Measurements from ENCODE around the gene POU5F1. TPM values are rescaled to one million over a fixed set of nuclear protein-coding genes. Genes with fewer than 3 reads are reported as not detected.

Gene POU5F1
- polyA plus RNA-seq, 2 of the 4 experiments (the other 2 are of a cell fraction), result 2.7 to 2.8 TPM

- Histone ChIP-seq H3K27ac (peak within 1 kb of the TSS; percentile 90 to 94), H3K9me3 (no peaks in the 10 kb centered on the region), H3K4me3 (peak within 1 kb of the TSS; percentile 78), H3K4me2 (peak within 1 kb of the TSS; percentile 100), H3K4me1 (peaks cover 15% of the 10 kb centered on the region; the same call in 2 of the 3 replicates)
- ChIA-PET POLR2A (interaction anchor here (1.0 kb wide), 1 partner anchor 20 kb away, joined by 3 read pairs; no protein-coding TSS in a partner anchor), CTCF (interaction anchor here (0.7 to 1.0 kb wide), 2 partner anchors 11 to 20 kb away, joined by 3 read pairs; no protein-coding TSS in a partner anchor)
- ATAC-seq (peak; percentile 57 to 65; a peak in 5 of 6 replicates), FAIRE-seq (no peak), DNase-seq (ENCODE audit: low read depth in 1 of 2, low spot score in 1 of 2) (no peak)
- WGBS (ENCODE audit: missing lambda C conversion rate), result 15% methylated on average over 12 of the region's 14 CpGs
- TF ChIP-seq TFCP2L1 (CRISPR knock-in tag; IDR thresholded peaks at IDR 0.05) (no peak), ATOH8 (CRISPR knock-in tag; IDR thresholded peaks at IDR 0.05; ENCODE audit: low read depth) (no peak), MYC (IDR thresholded peaks at IDR 0.05; ENCODE audit: borderline replicate concordance, low read length) (no peak), EP300 (IDR thresholded peaks at IDR 0.05) (no peak), ESRRA (IDR thresholded peaks at IDR 0.05; ENCODE audit: borderline replicate concordance, low read length) (no peak), HDAC2 (IDR thresholded peaks at IDR 0.05) (no peak), CBX2 (IDR thresholded peaks at IDR 0.05; ENCODE audit: borderline replicate concordance, low read depth) (no peak), EHF (CRISPR knock-in tag; IDR thresholded peaks at IDR 0.05) (no peak), MAFK (IDR thresholded peaks at IDR 0.05; ENCODE audit: partially characterized antibody) (no peak), SMC3 (IDR thresholded peaks at IDR 0.05) (no peak)
- TF ChIP-seq, protein P1, sequence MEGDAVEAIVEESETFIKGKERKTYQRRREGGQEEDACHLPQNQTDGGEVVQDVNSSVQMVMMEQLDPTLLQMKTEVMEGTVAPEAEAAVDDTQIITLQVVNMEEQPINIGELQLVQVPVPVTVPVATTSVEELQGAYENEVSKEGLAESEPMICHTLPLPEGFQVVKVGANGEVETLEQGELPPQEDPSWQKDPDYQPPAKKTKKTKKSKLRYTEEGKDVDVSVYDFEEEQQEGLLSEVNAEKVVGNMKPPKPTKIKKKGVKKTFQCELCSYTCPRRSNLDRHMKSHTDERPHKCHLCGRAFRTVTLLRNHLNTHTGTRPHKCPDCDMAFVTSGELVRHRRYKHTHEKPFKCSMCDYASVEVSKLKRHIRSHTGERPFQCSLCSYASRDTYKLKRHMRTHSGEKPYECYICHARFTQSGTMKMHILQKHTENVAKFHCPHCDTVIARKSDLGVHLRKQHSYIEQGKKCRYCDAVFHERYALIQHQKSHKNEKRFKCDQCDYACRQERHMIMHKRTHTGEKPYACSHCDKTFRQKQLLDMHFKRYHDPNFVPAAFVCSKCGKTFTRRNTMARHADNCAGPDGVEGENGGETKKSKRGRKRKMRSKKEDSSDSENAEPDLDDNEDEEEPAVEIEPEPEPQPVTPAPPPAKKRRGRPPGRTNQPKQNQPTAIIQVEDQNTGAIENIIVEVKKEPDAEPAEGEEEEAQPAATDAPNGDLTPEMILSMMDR (IDR thresholded peaks at IDR 0.05), result no peak
- TF ChIP-seq, protein P2, sequence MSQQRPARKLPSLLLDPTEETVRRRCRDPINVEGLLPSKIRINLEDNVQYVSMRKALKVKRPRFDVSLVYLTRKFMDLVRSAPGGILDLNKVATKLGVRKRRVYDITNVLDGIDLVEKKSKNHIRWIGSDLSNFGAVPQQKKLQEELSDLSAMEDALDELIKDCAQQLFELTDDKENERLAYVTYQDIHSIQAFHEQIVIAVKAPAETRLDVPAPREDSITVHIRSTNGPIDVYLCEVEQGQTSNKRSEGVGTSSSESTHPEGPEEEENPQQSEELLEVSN (IDR thresholded peaks at IDR 0.05; ENCODE audit: borderline replicate concordance, low read depth), result no peak
Observed at GRCh38 chr6:31157513-31158139, 12.9 kb downstream of the POU5F1 start, which contains the start of gene CCHCR1. CCHCR1 (minus strand) TSS chr6:31157802; CDS start chr6:31157600, 202 bp downstream.

DNA sequence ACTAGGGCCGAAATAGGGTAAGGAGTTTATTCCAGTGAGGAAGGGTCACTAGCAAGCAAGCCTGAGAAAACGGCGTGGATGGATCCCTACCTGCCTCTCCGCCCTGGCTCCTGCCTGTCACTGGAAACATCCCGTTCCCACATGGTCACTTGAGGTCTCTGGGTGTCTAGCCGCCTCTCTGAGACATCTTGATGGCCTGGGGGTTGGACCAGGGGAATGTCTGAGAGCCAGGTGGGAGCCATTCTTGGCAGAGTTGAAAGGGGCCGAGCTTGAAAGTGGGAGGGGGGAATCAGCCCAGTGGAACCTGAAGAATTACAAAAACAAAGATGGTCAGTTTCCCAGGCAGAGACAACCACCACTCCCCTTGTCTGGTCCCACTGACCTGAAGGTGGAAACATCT is 13.8 kb downstream of the POU5F1 start:
- FAIRE-seq, result no peak
- no peak for TF ChIP-seq RCOR1 (IDR thresholded peaks at IDR 0.05; ENCODE audit: low read depth, low read length)
- TF ChIP-seq FOSB (CRISPR knock-in tag; IDR thresholded peaks at IDR 0.05), result no peak
- TF ChIP-seq NR3C1 (IDR thresholded peaks at IDR 0.05), result no peak
- TF ChIP-seq FOSL2 (IDR thresholded peaks at IDR 0.05), result no peak
- no peak for TF ChIP-seq FOSL2 (CRISPR knock-in tag; IDR thresholded peaks at IDR 0.05)
- TF ChIP-seq TFCP2L1 (CRISPR knock-in tag; IDR thresholded peaks at IDR 0.05), result no peak
- no peak for TF ChIP-seq HDAC2 (IDR thresholded peaks at IDR 0.05)
- no peak for TF ChIP-seq BHLHE40 (IDR thresholded peaks at IDR 0.05; ENCODE audit: low read depth, low read length)
- no peak for TF ChIP-seq RAD21 (conservative IDR thresholded peaks at IDR 0.05 in 1 of 2, IDR thresholded peaks at IDR 0.05 in 1 of 2)
- no peak for TF ChIP-seq HEYL (CRISPR knock-in tag; IDR thresholded peaks at IDR 0.05)
- TF ChIP-seq EHMT2 (IDR thresholded peaks at IDR 0.05; ENCODE audit: low read depth), result no peak
- no peak for TF ChIP-seq KDM1A (IDR thresholded peaks at IDR 0.05; ENCODE audit: low read depth)
- no peak for TF ChIP-seq NPAS2 (CRISPR knock-in tag; IDR thresholded peaks at IDR 0.05; ENCODE audit: borderline replicate concordance)
- Histone ChIP-seq H3K27ac (no peak overlapping the region), H3K9me3 (no peaks in the 10 kb centered on the region), H3K4me2 (peak overlapping the region; percentile 100; the same call in 2 of the 3 replicates), H3K4me1 (peaks cover 15% of the 10 kb centered on the region; the same call in 2 of the 3 replicates), H3K4me3 (no peak overlapping the region)
- ChIA-PET POLR2A (no interaction called here), CTCF (interaction anchor here (1.4 to 2.0 kb wide), 2 partner anchors 19 to 36 kb away, joined by 4 to 9 read pairs; partner anchors contain the start of gene PSORS1C2)
- DNase-seq (ENCODE audit: low read depth in 1 of 2, low spot score in 1 of 2), result no peak
- WGBS (ENCODE audit: missing lambda C conversion rate), result 89% methylated on average over 7 of the region's 7 CpGs
- ATAC-seq, result no peak
